Activated B cell treated with CpG ODN at 0.5 μM for 24 hours (primary cell): Measurements from ENCODE around the gene HDAC4. TPM values are rescaled to one million over a fixed set of nuclear protein-coding genes. Genes with fewer than 3 reads are reported as not detected.

Experiments used
- ATAC-seq: fragments of 200-7000 bp; cut with Tn5 transposase; one replicate; pipeline ENCODE4 v1.10.0; 2021; ENCODE audit warnings: low read depth, mild to moderate bottlenecking, moderate library complexity
- CTCF ChIA-PET: fragments of 350-600 bp; sonication (Branson Sonifier 250); formaldehyde crosslinking; loops from one replicate; lab custom pipeline; 2021; ENCODE audit warnings: antibody characterized with exemption; lab: Charles Lee
- POLR2A ChIA-PET: fragments of 350-600 bp; sonication (Branson Sonifier 250); formaldehyde crosslinking; loops from one replicate; lab custom pipeline; 2021; ENCODE audit warnings: antibody characterized with exemption; lab: Charles Lee
- DNase-seq: peaks from one replicate; pipeline ENCODE4 v3.0.0; 2022
- H3K27ac Mint-ChIP-seq: one replicate; pipeline ENCODE4 v1.8.0; 2020; ENCODE audit warnings: mixed read lengths
- H3K27me3 Mint-ChIP-seq: one replicate; pipeline ENCODE4 v1.8.0; 2021; ENCODE audit warnings: mixed read lengths
- H3K36me3 Mint-ChIP-seq: one replicate; pipeline ENCODE4 v1.8.0; 2021; ENCODE audit warnings: low read depth, mixed read lengths
- H3K4me1 Mint-ChIP-seq: one replicate; pipeline ENCODE4 v1.8.0; 2021; ENCODE audit warnings: mixed read lengths
- H3K4me3 Mint-ChIP-seq: one replicate; pipeline ENCODE4 v1.8.0; 2020; ENCODE audit warnings: mild to moderate bottlenecking, mixed read lengths
- H3K9me3 Mint-ChIP-seq: one replicate; pipeline ENCODE4 v1.8.0; 2020; ENCODE audit warnings: mixed read lengths
- intact Hi-C: fragments of 100-400 bp; cut with micrococcal nuclease; formaldehyde crosslinking; loops from one replicate; pipeline ENCODE4 v1.15.1; 2024
- total RNA-seq: library from RNA; stranded (reverse); gene quantifications from 2 replicates; pipeline ENCODE4 v1.2.3, GENCODE V29; 2022
- TF ChIP-seq, protein P1 (sequence below): fragments of 200-600 bp; IDR thresholded peaks from one replicate; pipeline ENCODE4 v1.8.0; 2022; ENCODE audit warnings: antibody characterized with exemption, mild to moderate bottlenecking

HDAC4 gene
- total RNA-seq, 1 donor from 2014 or later, result 31.9 TPM

DNA sequence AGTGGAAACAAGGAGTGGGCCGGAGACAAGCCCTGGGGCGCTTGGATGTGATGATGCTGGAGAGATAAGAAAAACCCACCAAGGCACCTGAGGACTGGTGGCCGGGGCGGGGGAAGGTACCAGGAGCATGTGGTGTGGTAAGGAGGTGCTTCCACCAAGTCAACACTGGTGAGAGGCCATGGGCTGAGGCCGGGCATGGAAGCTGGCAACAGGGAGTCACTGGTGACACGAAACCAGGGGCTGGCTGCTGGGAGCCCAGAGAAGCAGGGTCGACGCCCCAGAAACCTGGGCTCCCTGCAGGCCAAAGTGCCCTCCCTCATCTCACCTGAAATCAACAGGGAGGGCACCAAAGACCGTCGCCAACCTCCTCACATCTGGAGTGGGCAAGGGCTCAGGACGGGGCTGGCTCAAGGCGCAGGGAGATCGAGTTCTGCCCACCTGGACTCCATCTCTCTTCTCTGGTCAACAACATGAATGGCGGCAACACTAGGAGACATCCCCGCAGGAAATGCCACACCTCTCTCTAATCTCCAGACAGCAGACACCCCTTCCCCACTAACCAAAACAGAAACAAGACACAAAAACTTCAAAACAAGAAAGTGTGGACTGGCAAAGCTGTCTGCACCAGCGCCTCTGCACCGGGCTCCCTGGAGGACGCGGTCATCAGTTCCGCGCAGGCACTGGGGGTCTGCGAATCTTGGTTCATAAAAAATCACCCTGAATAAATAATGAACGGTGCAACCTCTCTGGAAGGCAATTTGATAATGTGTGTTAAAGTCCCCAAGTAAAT lies 185.5 kb downstream of the HDAC4 start:
- intact Hi-C loops, result no loop called here
- no peak for DNase-seq
- no peak overlapping the region for H3K4me3 Mint-ChIP-seq
- H3K9me3 Mint-ChIP-seq, result no peaks in the 10 kb centered on the region
- H3K4me1 Mint-ChIP-seq, result peaks cover 22% of the 10 kb centered on the region
- CTCF ChIA-PET, result no interaction called here
- ATAC-seq, result no peak
- H3K27ac Mint-ChIP-seq, result no peak overlapping the region
- peaks cover 2% of the 10 kb centered on the region for H3K27me3 Mint-ChIP-seq
- no peaks in the 10 kb centered on the region for H3K36me3 Mint-ChIP-seq
- POLR2A ChIA-PET, result no interaction called here
- TF ChIP-seq, protein P1, sequence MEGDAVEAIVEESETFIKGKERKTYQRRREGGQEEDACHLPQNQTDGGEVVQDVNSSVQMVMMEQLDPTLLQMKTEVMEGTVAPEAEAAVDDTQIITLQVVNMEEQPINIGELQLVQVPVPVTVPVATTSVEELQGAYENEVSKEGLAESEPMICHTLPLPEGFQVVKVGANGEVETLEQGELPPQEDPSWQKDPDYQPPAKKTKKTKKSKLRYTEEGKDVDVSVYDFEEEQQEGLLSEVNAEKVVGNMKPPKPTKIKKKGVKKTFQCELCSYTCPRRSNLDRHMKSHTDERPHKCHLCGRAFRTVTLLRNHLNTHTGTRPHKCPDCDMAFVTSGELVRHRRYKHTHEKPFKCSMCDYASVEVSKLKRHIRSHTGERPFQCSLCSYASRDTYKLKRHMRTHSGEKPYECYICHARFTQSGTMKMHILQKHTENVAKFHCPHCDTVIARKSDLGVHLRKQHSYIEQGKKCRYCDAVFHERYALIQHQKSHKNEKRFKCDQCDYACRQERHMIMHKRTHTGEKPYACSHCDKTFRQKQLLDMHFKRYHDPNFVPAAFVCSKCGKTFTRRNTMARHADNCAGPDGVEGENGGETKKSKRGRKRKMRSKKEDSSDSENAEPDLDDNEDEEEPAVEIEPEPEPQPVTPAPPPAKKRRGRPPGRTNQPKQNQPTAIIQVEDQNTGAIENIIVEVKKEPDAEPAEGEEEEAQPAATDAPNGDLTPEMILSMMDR, result no peak

DNA sequence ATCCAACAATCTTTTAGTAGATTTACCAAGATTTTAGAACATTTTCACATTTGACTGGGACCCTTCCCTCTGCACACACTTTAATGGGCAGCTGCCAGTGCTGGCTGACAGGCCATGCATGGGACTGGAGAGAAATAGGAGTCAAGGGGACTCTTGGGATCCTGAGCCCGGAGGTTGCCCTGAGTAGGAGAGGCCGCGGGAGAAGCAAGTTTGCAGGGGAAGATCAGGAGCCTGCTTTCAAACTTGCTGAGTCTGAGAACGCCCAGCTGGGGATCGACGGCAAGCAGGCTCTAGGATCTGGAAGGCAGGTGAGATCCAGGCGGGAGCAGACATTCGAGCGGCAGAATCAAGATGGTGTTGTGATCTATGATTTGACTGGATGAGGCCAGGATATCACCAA lies 186.1 kb downstream of the HDAC4 start:
- intact Hi-C loops, result no loop called here
- ChIA-PET POLR2A (no interaction called here), CTCF (no interaction called here)
- Mint-ChIP-seq H3K36me3 (no peaks in the 10 kb centered on the region), H3K4me3 (no peak overlapping the region), H3K27ac (no peak overlapping the region), H3K27me3 (peaks cover 2% of the 10 kb centered on the region), H3K4me1 (peaks cover 18% of the 10 kb centered on the region), H3K9me3 (no peaks in the 10 kb centered on the region)
- TF ChIP-seq, protein P1, result no peak
- ATAC-seq (no peak), DNase-seq (no peak)

DNA sequence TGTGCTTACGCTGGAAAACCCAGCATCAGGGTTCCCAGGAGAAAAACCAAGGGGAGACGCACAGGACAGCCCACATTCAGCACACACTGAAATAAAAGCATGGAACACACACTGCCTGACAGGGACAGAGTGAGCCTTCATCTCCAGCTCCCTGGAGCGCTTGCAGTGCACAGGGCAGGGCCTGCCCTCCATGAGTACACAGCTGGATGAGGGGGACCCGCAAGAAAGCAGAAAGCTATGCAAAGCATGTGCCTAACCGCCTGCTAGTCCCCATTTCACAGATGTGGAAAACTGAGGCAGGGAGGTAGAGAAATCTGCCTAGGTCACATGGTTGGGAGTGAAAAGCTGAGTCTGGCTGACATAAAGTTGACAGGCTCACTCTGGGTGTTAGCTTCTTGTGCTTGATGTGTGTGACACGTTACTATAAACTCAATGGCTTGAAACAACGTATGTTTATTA lies 187.1 kb downstream of the HDAC4 start:
- TF ChIP-seq, protein P1, result no peak
- H3K36me3 Mint-ChIP-seq, result no peaks in the 10 kb centered on the region
- no peaks in the 10 kb centered on the region for H3K9me3 Mint-ChIP-seq
- no peak overlapping the region for H3K27ac Mint-ChIP-seq
- no peak overlapping the region for H3K4me3 Mint-ChIP-seq
- ChIA-PET POLR2A (no interaction called here), CTCF (no interaction called here)
- intact Hi-C loops, result no loop called here
- DNase-seq (no peak), ATAC-seq (no peak)
- peaks cover 2% of the 10 kb centered on the region for H3K27me3 Mint-ChIP-seq
- peaks cover 17% of the 10 kb centered on the region for H3K4me1 Mint-ChIP-seq

DNA sequence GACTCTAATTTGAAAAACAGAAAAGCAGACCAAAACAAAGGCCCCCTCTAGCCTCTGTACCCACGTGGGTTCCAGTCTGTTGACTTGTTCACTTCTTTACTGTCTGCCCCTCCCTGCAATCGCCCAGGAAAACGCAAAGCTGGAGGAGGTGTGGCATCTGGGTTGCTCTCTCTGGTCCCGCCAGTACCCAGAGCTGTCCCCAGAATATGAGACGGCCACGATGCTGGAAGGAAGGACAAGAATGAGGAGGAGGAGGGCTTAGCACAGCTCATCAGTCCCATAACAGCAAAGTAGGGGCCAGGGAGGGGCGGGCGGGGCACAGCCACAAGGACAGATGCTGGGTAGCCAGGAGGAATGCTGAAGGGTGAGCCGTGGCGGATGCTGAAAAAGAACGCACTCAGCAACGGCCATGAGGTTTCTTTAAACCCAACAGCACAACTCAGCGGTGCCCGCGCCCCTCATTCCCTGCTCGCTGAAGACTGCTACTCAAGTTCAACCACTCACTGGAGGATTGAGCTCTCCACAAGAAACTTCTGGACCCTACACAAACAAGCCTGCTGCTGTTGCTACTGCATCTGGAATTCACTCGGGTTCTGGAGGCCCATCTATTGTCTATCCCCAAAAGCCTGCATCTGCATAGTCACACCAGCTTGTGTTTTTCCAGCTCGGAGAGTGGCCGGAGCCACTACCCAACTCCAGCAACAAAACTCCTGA lies 187.7 kb downstream of the HDAC4 start:
- DNase-seq (no peak), ATAC-seq (no peak)
- ChIA-PET POLR2A (no interaction called here), CTCF (no interaction called here)
- TF ChIP-seq, protein P1, result no peak
- H3K36me3 Mint-ChIP-seq, result no peaks in the 10 kb centered on the region
- H3K9me3 Mint-ChIP-seq, result no peaks in the 10 kb centered on the region
- H3K4me3 Mint-ChIP-seq, result no peak overlapping the region
- no peak overlapping the region for H3K27ac Mint-ChIP-seq
- H3K27me3 Mint-ChIP-seq, result peaks cover 2% of the 10 kb centered on the region
- intact Hi-C loops, result no loop called here
- H3K4me1 Mint-ChIP-seq, result peaks cover 17% of the 10 kb centered on the region
